NCI-H510A (cell line): Measurements from ENCODE around the gene DPP6.

Experiments used
- DNase-seq: peaks from one replicate; lab custom pipeline; 2025; lab: John Stamatoyannopoulos, UW

The DPP6 gene

DNA sequence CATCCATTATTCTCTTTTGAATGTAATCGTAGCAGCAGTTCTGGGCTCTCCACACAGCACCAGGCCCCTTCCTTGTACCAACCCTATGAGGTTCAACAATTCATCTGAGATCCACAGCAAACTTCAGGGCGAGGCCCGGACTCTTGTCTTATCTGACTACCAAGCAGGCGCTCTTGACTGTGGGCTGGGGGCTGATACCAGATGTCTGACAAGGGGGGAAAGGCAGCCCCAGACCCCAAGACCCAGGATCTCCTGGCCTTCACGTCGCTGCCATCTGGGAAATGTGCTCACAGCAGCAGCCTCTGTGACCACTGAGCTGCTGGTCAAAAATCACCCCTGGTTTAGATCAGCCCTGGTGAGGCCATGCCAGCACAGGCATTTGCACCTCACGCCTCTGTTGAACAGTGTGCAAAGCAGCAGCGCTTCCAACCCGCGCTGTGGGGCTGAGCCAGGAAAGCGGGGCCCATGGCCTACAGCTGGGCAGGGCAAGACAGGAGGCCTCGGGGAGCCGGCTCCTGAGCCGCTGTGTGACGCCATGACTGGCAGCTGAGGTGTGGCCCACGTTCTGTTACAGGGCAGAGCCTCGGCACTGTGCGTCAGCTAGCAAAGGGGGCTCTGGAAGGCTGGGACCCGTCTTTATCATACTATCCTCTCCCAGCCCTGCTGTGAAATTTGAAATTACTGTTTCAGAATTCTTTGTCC, 806.8 kb downstream of the DPP6 start:
- DNase-seq, result no peak

DNA sequence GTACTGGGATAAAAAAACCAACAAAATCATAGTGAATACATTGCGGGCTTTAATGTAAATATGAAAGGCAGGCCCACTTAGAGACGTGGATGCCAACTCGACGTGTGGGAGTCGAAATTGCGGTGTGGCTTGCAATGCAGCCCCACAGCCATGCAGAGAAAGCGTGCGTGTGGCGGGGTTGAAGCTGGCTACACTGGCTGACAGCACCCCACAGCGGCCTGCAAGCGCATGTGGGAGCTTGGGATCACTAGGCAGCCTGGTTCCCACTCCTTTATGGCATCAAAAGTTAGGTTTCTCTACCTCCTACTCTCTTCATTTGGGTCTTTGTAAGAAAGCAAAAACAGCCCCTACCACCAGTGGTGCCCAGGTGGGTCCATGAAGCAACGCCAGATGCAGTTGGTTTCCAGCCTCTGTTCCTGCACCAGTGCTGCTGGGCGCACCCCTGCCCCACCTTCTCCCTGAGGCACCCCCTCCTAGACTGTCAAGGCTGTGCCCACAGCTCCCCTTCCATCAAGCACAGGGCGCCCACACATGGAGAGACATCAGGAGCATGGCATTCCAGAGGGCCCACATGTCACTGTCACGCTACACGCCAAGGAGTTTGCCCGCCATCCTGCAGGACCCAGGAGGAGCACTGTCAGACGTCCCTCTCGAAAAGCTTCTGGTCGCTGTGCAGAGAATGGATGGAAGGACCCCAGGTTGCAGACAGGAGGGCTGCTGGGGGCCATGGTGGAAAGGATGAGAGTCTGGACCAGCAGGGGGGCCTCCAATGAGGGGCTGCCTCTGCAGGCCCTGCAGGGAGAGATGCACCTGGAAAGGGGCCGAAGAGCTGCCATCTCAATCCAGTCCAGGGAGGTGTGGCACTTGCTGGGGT, 807.8 kb downstream of the DPP6 start:
- no peak for DNase-seq

DNA sequence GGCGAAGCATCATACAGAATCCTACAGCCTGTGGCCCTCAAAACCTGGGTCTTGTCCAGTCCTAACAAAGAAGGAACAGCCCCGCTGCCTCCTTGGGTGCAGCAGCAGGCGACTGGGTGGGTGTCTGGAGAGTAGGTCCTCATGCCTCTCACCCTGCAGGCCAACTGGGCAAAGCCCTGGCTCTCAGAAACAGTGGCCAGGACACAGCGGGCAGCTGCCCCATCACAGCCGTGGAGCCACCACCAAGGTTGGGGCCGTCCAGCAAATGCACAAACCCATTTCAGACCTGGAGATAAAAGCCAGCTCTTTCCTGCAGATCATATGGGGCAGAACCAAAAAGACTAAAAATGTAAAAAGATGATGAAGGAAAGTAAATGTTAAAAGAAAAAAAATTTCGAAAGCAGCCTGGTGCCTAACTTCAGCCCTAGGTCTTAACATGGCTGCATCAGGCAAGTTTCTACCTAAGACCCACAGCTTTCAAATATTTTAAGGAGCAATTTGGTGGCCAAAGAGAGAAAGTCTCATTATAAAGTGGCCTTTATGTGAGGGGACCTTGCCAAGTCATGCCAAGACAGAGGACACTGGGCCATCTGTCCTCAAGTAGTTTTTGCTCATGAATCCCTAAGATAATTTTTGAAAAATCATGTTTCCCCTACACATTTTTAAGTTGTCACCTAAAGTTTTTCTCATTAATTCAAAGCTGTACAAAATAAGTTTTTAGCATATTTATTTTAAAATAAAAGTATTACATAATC, 808.6 kb downstream of the DPP6 start:
- DNase-seq, result no peak

DNA sequence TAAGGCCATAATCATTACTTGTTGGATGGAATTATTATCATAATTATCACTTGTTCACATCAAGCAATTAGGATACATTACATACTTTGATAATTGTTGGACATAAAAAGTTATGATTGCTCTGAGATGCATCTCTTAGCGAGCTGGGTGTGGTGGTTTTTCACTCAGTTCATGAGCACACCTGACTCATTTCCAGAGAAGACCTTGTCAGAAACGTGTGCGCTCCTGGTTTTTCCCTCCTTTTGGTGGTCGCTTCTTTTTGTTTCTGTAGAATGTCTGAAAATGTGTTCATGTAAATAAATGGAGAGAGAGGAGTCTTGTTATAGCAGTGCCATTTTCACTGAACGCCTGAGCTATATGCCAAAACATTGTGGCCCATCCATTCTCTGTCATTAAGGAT, 809.4 kb downstream of the DPP6 start:
- no peak for DNase-seq

DNA sequence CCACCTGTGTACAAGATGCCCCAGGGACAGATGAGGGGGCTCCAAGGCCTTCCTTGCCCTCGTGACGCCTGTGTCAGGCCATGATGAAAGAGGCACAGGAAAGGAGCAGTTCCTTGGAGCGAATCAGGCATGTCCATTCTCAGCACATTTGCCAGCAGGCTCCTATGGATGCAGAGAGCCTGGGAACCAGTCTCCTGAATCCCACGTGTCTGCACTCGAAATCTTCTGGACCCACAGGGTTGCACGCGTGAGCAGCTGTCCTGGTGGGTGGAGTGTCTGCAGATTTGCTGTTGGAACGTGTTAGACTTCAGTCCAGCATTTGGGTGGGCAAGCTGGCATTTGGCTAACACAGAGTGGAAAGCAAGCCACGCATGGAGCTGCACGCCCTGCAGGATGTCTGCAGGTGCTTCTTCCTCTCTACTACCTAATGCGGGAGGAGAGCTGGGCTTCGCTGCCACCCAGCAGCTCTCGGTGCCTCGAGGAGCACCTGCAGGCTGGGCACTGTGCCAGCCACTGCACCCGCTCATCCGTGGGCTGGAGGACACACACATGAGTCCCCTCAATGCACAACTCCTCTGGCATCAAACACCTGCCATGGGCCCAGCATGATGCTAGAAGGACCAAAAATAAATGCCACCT, 810.1 kb downstream of the DPP6 start:
- DNase-seq, result no peak

DNA sequence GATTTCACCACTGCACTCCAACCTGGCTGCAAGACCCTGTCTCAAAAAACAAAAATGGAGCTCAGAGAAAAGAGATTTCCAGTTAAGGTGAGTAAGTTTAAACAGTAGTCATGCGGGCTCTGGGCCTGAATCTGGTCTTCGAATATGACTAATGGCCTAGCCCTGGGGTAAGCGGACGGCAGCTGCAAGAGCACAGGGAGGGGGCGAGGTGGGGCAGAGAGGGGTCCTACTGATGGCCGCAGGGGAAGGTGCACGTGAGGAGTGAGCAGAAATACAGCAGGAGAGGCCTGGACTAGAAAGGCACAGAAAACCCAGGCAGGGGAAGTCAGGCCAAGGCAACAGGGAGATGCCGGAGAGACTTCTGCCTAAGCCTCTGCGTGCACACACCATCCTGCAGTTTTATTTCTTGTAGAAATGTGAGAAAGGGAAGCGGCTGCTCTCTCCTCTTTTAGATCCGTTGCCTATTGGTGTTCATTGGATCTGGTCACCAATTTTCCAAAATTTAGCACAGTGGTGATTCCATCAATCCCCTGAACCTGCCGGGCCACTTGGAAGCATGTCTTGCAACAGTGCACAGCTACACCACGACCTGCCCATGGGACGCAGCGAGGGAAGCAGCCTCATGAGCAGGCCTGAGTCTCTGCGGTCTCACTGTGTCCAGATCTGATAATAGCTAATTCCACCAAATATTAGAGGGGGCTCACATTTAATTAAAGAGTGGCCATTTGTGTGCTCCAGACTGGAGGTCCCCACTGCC, 811.7 kb downstream of the DPP6 start:
- DNase-seq, result no peak

DNA sequence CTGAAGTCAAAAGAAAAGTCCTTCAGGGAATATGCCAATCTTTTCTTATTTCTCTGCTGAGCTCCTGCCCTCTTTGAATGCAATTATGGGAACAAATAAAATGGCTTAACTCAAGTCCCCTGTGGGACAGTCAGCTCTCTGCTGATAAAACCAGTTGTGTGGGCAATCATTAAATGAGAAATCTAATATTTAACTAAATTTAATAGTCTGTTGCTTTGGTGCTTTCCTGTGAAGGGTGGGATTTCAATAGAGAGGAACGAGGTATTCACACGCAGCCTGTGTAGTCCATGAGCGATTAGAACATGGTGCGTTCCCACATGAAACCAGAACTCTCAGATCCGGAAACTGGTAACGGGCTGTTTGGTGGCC, 812.3 kb downstream of the DPP6 start:
- DNase-seq, result no peak

DNA sequence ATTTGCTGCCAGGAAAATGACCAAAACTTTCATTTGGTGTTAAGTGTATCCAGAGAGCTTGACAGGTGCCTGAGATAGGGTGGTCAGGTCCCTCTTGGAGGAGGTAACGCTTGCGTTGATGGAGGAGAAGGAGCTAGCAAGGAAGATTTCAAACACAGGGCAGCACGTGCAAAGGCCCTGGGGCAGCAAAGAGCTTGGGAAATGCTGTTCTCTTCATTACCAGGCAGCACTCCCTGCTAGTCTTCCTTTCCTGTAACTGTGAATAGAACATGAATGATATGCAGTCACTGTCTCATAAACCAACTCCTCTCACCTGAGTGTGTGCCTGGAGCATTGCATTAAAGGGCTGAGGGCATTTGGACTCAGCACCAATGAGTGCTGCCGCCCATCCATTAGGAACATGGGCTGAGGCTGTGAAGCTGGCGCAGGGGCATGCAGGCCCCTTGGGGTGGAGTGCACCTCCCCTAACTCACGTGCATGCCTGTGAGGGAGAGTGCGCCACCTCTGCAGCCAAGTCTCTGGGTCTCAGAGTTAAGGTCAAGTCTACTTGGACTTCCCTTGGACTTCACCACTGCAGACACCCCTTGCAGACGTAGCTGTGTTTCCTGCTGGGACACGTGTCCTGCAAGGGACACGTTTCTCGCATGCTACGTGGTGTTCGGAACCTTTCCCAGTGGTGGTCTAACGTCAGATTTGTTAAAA, 813.9 kb downstream of the DPP6 start:
- no peak for DNase-seq

DNA sequence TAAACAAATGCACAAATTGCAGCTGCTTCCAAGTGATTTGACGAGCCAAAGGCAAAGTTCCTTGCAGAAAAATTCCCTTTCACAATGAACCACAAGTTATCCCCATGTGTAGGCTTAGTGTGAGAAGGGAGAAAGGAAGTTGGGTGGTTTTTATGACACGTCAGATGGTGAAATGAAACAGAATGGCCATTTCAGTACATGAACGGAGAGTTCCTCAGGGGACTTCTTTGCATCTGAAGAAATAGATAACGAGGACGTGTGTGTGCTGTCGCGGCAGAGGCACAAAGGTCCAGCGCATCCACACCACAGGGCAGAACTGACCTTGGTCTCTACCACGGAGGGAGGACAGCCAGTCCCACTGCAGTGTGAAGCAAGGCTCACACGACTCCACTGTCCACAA, 814.9 kb downstream of the DPP6 start:
- no peak for DNase-seq

DNA sequence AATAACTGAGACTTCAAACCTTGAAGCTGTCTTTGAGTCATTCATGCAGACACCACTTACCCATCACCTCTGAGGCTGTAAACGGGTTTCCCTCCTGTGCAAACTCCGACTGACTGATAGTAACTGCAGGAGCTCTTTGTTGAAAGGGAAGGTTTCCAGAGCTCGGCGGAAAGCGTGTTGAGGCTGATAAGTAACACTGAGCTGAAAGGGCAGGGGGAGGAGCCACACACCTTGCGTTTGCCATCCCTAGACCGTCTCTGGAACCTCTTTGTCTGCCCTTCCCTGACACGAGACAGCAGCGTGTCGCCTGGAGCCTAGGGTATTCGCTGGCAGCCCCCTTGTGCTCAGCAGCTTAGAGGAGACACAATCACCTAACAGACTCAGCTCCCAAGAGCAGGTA, 816.7 kb downstream of the DPP6 start:
- DNase-seq, result no peak

DNA sequence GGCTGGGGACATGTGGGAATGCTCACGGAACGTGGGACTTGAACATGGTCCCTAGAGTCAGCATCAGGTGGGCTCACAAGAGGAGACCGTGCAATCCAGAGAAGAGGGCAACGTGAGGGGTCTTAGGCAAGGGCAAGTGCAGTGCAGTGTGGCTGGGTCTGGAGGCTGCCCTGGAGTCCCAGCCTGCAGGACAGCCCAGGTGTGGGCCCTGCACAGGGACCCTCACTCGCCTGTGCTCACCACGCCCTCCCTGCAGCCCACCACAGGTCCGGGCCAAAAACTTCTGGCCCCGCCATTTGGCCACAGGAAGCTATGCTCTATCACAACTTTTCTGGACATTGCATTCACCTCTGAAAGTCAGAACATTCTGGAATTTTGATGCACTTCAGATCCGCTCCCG, 817.2 kb downstream of the DPP6 start:
- no peak for DNase-seq

DNA sequence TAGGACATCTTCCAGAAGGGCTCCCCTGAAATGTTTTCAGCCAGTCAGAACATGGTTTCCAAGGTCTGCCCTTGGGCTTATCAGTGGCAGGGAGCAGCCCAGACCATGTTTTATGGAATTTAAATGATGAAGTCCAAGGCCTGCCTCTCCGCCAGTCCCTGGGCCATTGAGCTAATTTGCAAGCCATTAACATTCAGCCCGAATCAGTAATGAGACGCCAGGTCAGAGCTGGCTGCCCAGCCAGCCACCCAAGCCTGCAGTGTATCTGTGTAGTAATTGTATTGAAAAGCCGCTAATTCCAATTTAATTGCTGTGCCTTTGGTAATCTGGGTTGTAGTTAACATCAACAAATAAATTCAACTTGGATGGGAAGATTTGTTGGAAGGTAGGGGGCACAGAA, 819.3 kb downstream of the DPP6 start:
- DNase-seq, result no peak

DNA sequence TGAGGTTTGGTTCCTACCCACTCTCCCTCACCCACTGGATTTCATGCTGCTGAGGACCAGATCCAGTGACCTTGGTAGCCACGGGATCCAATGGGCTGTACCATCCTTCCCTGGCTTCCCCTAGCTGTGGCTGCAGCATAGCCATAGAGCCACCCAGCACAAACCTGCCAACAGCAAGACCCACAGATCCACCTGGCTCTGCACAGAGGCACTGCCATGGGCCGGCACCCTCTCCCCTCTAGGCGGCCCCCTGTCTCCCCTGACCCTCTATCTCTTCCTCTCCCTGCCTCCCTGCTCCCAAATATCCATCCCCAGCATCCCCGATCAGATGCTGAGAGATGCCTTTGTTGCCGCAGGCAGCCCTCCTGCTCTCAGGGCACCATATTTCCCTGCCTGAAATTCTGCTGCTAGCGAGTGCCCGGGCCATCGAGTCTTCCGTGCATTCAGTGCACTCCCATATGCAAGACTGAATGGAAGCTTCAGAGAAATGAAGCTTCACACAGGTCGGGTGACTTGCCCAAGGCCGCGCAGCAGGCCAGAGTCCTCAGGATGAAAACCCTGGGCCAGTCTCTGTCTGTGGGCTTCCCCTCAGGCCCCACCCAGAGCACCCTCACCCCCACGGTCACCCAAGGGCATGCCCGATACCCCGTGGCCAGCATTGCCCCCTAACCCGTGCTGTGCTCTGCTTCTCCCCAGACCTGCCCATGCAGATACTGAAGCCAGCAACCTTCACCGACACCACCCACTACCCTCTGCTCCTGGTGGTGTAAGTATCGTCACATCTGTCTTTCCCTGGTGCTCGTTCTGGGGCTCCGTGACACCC, 819.9 kb downstream of the DPP6 start:
- no peak for DNase-seq

DNA sequence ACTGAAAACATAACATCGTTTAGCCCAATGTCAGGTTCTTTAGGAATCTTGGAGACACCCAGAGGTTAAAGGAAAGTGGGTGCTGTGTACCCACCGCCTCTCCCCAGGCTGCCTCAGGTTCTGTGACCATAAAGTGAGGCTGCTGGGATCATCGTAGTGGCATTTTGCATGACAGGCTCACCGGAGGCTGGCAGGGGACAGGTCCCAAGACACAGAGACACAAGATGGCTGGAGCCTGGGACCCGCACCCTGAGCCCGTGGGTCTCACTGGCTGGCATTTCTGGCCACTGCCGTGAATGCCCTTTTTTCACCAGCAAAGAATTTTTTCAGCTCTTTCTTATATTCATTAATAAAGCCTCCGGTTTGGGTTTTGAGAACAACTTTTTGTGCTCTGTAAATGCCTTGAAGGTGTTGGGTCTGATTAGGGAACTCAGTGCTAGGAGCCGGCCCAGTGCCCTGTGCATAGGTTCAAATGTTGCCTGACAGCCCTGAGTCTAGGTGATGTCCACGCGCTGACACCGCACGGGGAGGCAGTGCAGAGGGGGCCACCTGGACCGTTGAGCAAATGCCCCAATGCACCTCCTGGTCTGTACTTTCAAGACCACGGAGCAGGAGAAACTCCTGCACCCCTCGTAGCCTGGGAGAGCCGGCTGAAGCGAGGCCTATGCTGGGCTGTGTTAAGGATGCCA, 820.8 kb downstream of the DPP6 start:
- no peak for DNase-seq

DNA sequence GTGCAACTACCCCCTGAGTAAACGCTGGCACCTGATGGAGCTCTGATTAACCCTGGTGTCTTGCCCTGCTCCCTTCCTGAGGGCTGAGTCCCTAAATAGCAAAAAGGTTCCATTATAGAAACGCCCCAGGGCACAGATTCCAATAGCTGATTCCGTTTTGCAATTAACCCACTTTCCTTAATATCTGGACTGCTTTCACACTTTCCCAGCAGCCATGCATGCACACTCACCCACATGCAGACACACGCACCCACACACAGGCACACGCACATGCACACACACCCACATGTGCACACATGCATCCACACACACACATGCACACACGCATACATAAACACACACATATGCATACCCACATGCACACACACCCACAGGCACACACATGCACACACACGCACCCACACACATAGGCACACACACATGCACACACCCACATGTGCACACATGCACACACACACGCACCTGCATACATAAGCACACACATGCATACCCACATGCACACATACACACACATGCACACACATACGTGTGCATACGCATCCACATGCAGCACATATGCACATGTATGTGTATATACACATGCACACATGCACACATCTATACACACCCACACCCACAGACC, 821.4 kb downstream of the DPP6 start:
- DNase-seq, result no peak

DNA sequence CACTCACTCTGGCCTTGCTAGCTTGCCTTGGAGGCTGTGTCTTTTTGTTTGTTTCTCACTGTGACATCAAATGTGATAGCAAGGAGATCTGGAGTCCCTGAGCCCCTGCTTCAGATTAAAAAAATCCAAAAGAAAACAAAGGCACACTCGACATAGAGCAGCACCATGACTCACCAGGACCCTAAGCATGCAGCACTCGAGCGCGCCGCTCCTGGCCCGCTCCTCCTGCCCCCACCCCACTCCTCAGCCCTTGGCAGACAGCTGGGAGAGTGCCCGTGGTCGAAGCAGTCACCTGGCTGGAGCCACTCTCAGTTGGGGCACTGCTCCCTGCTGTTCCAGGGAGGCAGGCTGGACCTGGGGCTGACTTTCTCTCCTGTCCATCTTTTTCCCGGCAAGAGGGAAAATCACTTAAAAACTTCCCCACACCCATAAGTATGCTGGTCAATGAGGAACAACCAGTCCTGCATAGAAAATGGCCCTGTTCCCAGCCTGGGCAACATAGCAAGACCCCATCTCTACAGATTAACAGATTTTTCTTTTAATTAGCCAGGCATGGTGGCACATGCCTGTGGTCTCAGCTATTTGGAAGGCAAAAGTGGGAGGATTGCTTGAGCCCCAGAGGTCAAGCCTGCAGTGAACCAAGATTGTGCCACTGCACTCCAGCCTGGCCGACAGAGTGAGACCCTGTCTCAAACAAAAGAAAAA, 822.4 kb downstream of the DPP6 start:
- no peak for DNase-seq

DNA sequence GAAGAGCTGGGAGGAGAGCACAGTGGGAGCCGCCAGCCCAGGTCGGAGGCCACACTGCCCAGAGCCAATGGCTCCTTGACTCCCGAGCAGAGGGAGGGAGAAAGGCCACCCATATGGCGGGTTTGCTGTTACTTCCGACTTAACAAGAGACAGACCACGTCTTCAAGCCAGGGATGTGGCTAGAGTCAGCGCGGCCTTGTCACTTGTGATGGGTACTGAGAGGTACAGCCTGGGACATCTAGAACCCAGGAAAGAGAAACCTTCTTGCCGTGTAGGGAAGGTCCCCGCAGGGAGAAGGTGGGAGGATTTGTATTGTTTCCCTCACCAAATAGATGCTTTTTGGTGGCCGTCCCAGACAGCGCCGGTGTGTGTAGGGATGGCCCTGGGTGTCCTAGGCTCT, 823.1 kb downstream of the DPP6 start:
- DNase-seq, result no peak

DNA sequence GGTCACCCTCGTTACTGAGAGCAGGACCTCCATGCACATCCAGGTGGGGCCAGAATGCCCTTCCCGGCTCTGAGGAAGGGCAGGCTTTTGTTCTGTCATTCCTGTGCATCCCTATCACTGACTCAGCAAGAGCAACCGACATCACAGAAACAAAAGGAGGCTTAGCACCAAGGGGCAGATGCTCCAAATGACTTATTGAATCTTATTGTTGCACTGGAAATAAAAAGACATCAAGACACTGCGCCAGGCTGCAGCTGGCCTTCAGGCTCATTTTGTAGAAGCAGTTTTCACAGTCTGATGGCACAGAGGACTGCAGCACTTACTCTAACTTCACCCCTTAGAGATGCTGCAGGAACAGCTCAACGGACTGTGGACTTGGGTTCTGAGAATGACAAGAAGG, 824.3 kb downstream of the DPP6 start:
- no peak for DNase-seq
